GM06990 (cell line): ENCODE measurements around the gene ORM2.

Experiments used
- DNase-seq: peaks from one replicate; pipeline ENCODE4 v3.0.0-alpha.2; 2011; ENCODE audit not compliant: insufficient read length; ENCODE audit errors: extremely low read depth
- H3K27me3 ChIP-seq: replicated peaks from 2 replicates; pipeline ENCODE4 v1.6.0; 2011; ENCODE audit warnings: low read length; ENCODE audit not compliant: control insufficient read depth, insufficient read depth
- H3K36me3 ChIP-seq: 2 replicates; pipeline ENCODE4 v1.5.1; 2011; ENCODE audit warnings: low read length; ENCODE audit not compliant: control insufficient read depth, insufficient read depth
- H3K4me3 ChIP-seq: replicated peaks from 2 replicates; pipeline ENCODE4 v1.5.1; 2011; ENCODE audit warnings: low read depth, mild to moderate bottlenecking, control low read depth, low read length
- CTCF ChIP-seq: IDR thresholded peaks from 2 replicates; pipeline ENCODE4 v1.5.1; 2011; ENCODE audit warnings: low read length, control low read depth, mild to moderate bottlenecking, inconsistent platforms; ENCODE audit not compliant: insufficient read depth, poor library complexity, severe bottlenecking

The ORM2 gene

GRCh38 chr9:114291064-114291474 is 38.6 kb upstream of the ORM2 start:
- H3K36me3 ChIP-seq: no peaks in the 10 kb centered on the region
- DNase-seq: peak; percentile 20
- no peaks in the 10 kb centered on the region; the same call in 1 of the 2 replicates for H3K27me3 ChIP-seq
- no peak overlapping the region for H3K4me3 ChIP-seq
- peak; percentile 89 for TF ChIP-seq CTCF

- no peak overlapping the region for H3K4me3 ChIP-seq
- H3K36me3 ChIP-seq: no peaks in the 10 kb centered on the region
- no peak for TF ChIP-seq CTCF
- H3K27me3 ChIP-seq: no peaks in the 10 kb centered on the region
- DNase-seq: no peak
These were observed 37.6 kb upstream of the ORM2 start for GRCh38 chr9:114291886-114292590.

- Histone ChIP-seq H3K27me3 (no peaks in the 10 kb centered on the region), H3K36me3 (no peaks in the 10 kb centered on the region), H3K4me3 (no peak overlapping the region)
- no peak for DNase-seq
- TF ChIP-seq CTCF: no peak
These were observed 35.0 kb upstream of the ORM2 start for GRCh38 chr9:114294664-114295063.

GRCh38 chr9:114296338-114296737 is 33.3 kb upstream of the ORM2 start:
- H3K36me3 ChIP-seq: no peaks in the 10 kb centered on the region
- no peak for TF ChIP-seq CTCF

GRCh38 chr9:114299286-114300152 is 30.1 kb upstream of the ORM2 start:
- H3K4me3 ChIP-seq: no peak overlapping the region
- H3K27me3 ChIP-seq: no peaks in the 10 kb centered on the region; the same call in none of the 2 replicates
- TF ChIP-seq CTCF: no peak
- DNase-seq: no peak
- no peaks in the 10 kb centered on the region for H3K36me3 ChIP-seq

More at GRCh38 chr9:114296338-114296737, 33.3 kb upstream of the ORM2 start:
- no peak for DNase-seq
- Histone ChIP-seq H3K27me3 (no peaks in the 10 kb centered on the region; the same call in 1 of the 2 replicates), H3K4me3 (no peak overlapping the region)
